ENCODE measurements around the gene C1orf56.

Gene C1orf56

GRCh38 chr1:151032164-151032563, 15.4 kb upstream of the C1orf56 start:
- Mint-ChIP-seq H3K27ac (no peak overlapping the region), H3K9me3 (no peaks in the 10 kb centered on the region), H3K27me3 (ENCODE audit: low read depth) (no peaks in the 10 kb centered on the region), H3K4me1 (no peaks in the 10 kb centered on the region), H3K36me3 (ENCODE audit: low read depth) (peaks cover 65% of the 10 kb centered on the region), H3K4me3 (no peak overlapping the region)
- TF ChIP-seq CTCF (IDR thresholded peaks at IDR 0.05; ENCODE audit: unreplicated experiment in 3 of 3), result no peak

GRCh38 chr1:151035167-151035566, 12.4 kb upstream of the C1orf56 start:
- Mint-ChIP-seq H3K9me3 (no peaks in the 10 kb centered on the region), H3K4me1 (no peaks in the 10 kb centered on the region), H3K27ac (no peak overlapping the region), H3K36me3 (ENCODE audit: low read depth) (peaks cover 48% of the 10 kb centered on the region), H3K27me3 (ENCODE audit: low read depth) (no peaks in the 10 kb centered on the region), H3K4me3 (no peak overlapping the region)
- no peak for TF ChIP-seq CTCF (IDR thresholded peaks at IDR 0.05; ENCODE audit: unreplicated experiment in 3 of 3)

GRCh38 chr1:151036356-151036755, 11.2 kb upstream of the C1orf56 start, which contains the start of gene BNIPL:
TSS of gene BNIPL (plus strand) at chr1:151036586. CDS start at chr1:151036726, 140 bp downstream.
- Mint-ChIP-seq H3K27me3 (ENCODE audit: low read depth) (no peaks in the 10 kb centered on the region), H3K27ac (no peak within 1 kb of the TSS), H3K9me3 (no peaks in the 10 kb centered on the region), H3K4me1 (no peaks in the 10 kb centered on the region), H3K4me3 (no peak within 1 kb of the TSS), H3K36me3 (ENCODE audit: low read depth) (peaks cover 41% of the 10 kb centered on the region)
- TF ChIP-seq CTCF (IDR thresholded peaks at IDR 0.05; ENCODE audit: unreplicated experiment in 3 of 3), result no peak

DNA sequence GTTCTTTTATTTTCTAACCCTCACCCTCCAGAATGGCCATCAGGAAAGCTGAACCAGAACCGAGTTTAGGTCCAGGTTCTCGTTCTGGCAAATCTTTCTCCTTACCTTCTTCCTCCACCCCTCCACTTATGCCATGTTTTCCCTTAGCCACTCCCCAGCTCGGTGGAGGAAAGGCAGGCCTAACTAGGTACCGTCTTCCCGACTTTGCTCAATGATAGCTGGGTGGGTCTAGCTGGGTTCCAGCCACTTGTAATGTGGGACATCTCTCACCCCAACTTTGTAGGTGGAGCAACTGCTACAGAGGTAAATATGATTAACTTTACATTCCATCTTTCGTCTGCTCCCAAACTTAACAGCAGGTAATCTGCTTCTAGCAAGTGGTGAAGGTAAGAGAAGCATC, 10.5 kb upstream of the C1orf56 start:
- Mint-ChIP-seq H3K9me3 (no peaks in the 10 kb centered on the region), H3K27me3 (ENCODE audit: low read depth) (no peaks in the 10 kb centered on the region), H3K4me1 (no peaks in the 10 kb centered on the region), H3K27ac (no peak overlapping the region), H3K36me3 (ENCODE audit: low read depth) (peaks cover 37% of the 10 kb centered on the region), H3K4me3 (no peak overlapping the region)
- TF ChIP-seq CTCF (IDR thresholded peaks at IDR 0.05; ENCODE audit: unreplicated experiment in 3 of 3), result no peak

DNA sequence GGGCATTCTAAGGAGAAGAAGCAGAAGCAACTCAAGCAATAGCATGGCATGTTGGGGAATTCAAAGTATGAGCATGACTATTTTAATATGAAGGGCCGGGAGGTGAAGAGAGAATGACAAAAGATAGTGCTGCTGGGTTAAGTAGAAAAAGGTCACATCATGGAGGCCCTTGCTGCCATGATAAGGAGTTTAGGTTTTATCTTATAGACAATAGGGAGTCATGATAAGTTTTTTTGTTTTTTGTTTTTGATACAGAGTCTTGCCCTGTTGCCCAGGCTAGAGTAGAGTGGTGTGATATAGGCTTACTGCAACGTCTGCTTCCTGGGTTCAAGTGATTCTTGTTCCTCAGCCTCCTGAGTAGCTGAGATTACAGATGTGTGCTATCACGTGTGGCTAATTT, 8.0 kb upstream of the C1orf56 start:
- Mint-ChIP-seq H3K4me1 (no peaks in the 10 kb centered on the region), H3K36me3 (ENCODE audit: low read depth) (peaks cover 26% of the 10 kb centered on the region), H3K27ac (no peak overlapping the region), H3K9me3 (no peaks in the 10 kb centered on the region), H3K4me3 (no peak overlapping the region), H3K27me3 (ENCODE audit: low read depth) (no peaks in the 10 kb centered on the region)
- no peak for TF ChIP-seq CTCF (IDR thresholded peaks at IDR 0.05; ENCODE audit: unreplicated experiment in 3 of 3)

GRCh38 chr1:151043163-151043562, 4.4 kb upstream of the C1orf56 start:
- Mint-ChIP-seq H3K4me1 (peaks cover 18% of the 10 kb centered on the region), H3K9me3 (no peaks in the 10 kb centered on the region), H3K27me3 (ENCODE audit: low read depth) (no peaks in the 10 kb centered on the region), H3K4me3 (no peak overlapping the region), H3K36me3 (ENCODE audit: low read depth) (no peaks in the 10 kb centered on the region), H3K27ac (no peak overlapping the region)
- no peak for TF ChIP-seq CTCF (IDR thresholded peaks at IDR 0.05; ENCODE audit: unreplicated experiment in 3 of 3)
